Measurements from ENCODE around the gene REC114.

REC114 gene

GRCh38 chr15:73608941-73609340, 166.0 kb downstream of the REC114 start:
- no peak overlapping the region for H3K4me2 ChIP-seq
- H3K27ac ChIP-seq = no peak overlapping the region
- H3K79me2 ChIP-seq (ENCODE audit: insufficient read depth, low read depth) = peaks cover 16% of the 10 kb centered on the region
- H3K36me3 ChIP-seq (ENCODE audit: insufficient read depth) = no peaks in the 10 kb centered on the region
- TF ChIP-seq CTCF (conservative IDR thresholded peaks at IDR 0.05; ENCODE audit: low read depth, low read length) = no peak
- no peak overlapping the region for H3K9ac ChIP-seq
- H2AFZ ChIP-seq (ENCODE audit: low read depth) = no peak overlapping the region
- peaks cover 4% of the 10 kb centered on the region; the same call in 1 of the 2 replicates for H4K20me1 ChIP-seq (ENCODE audit: insufficient read depth)
- no peak overlapping the region for H3K4me3 ChIP-seq (IDR thresholded peaks at IDR 0.05; ENCODE audit: insufficient read depth, low read depth, low read length)
- no peaks in the 10 kb centered on the region for H3K27me3 ChIP-seq (ENCODE audit: insufficient read depth, low read depth)
- H3K4me1 ChIP-seq (ENCODE audit: low read depth, poor library complexity, severe bottlenecking) = peaks cover 25% of the 10 kb centered on the region
